GM23338 (cell line): Measurements from ENCODE around the gene DYNLT2B.

Experiments
- CREB1 ChIP-seq: fragments of 250-450 bp; sonication (Bioruptor Pico); IDR thresholded peaks from 2 replicates; pipeline ENCODE4 v1.5.0; 2020; ENCODE audit warnings: low read depth, mild to moderate bottlenecking, moderate library complexity
- CTCF ChIP-seq, 2 experiments: fragments of 200-600 bp in 1 of 2; sonication (generic) in 1 of 2; conservative IDR thresholded peaks; 2 replicates each; pipeline versions ENCODE4 v1.5.1 to v1.6.1; 2016 to 2017; ENCODE audit warnings: antibody characterized with exemption in 2 of 2, low read depth in 2 of 2, mild to moderate bottlenecking in 2 of 2, moderate library complexity in 1 of 2
- EZH2 ChIP-seq: fragments of 200-600 bp; sonication (generic); IDR thresholded peaks from one replicate; pipeline ENCODE4 v1.8.0; 2017; ENCODE audit warnings: antibody characterized with exemption, mild to moderate bottlenecking, low read depth; ENCODE audit not compliant: unreplicated experiment
- EZH2phosphoT487 ChIP-seq: fragments of 200-600 bp; sonication (generic); IDR thresholded peaks from one replicate; pipeline ENCODE4 v1.8.1; 2018; ENCODE audit warnings: antibody characterized with exemption; ENCODE audit not compliant: unreplicated experiment
- JUNB ChIP-seq: IDR thresholded peaks from one replicate; pipeline ENCODE4 v1.6.1; 2016; ENCODE audit warnings: antibody characterized with exemption; ENCODE audit not compliant: unreplicated experiment
- NANOG ChIP-seq: IDR thresholded peaks from 2 replicates; pipeline ENCODE4 v1.6.1; 2016; ENCODE audit warnings: antibody characterized with exemption, borderline replicate concordance
- POLR2AphosphoS5 ChIP-seq: IDR thresholded peaks from 2 replicates; pipeline ENCODE4 v1.6.1; 2016; ENCODE audit warnings: antibody characterized with exemption, low read depth
- STAT1 ChIP-seq: IDR thresholded peaks from one replicate; pipeline ENCODE4 v1.6.1; 2016; ENCODE audit warnings: antibody characterized with exemption; ENCODE audit not compliant: unreplicated experiment
- ZNF114 ChIP-seq: fragments of 250-450 bp; sonication (Bioruptor Pico); IDR thresholded peaks from 2 replicates; pipeline ENCODE4 v1.5.0; 2020; ENCODE audit warnings: mild to moderate bottlenecking, moderate library complexity
- ZNF331 ChIP-seq: fragments of 250-450 bp; sonication (Bioruptor Pico); IDR thresholded peaks from 2 replicates; pipeline ENCODE4 v1.5.0; 2020; ENCODE audit warnings: low read depth, mild to moderate bottlenecking, moderate library complexity
- TF ChIP-seq, protein P1 (sequence below): IDR thresholded peaks from one replicate; pipeline ENCODE4 v1.6.1; 2018; ENCODE audit warnings: antibody characterized with exemption; ENCODE audit not compliant: unreplicated experiment
- TF ChIP-seq, protein P2 (sequence below): fragments of 250-450 bp; sonication (Bioruptor Pico); IDR thresholded peaks from 2 replicates; pipeline ENCODE4 v1.5.0; 2020; ENCODE audit warnings: mild to moderate bottlenecking, moderate library complexity
- TF ChIP-seq, protein P3 (sequence below): IDR thresholded peaks from 2 replicates; pipeline ENCODE4 v1.6.1; 2016; ENCODE audit warnings: antibody characterized with exemption

- TF ChIP-seq CTCF (conservative IDR thresholded peaks at IDR 0.05; ENCODE audit: low read depth in 2 of 2) (no peak), CREB1 (CRISPR knock-in tag) (no peak), POLR2AphosphoS5 (no peak), EZH2 (no peak), ZNF331 (CRISPR knock-in tag) (no peak), JUNB (no peak), EZH2phosphoT487 (no peak), ZNF114 (no peak), NANOG (no peak), STAT1 (no peak)
- TF ChIP-seq, protein P1, sequence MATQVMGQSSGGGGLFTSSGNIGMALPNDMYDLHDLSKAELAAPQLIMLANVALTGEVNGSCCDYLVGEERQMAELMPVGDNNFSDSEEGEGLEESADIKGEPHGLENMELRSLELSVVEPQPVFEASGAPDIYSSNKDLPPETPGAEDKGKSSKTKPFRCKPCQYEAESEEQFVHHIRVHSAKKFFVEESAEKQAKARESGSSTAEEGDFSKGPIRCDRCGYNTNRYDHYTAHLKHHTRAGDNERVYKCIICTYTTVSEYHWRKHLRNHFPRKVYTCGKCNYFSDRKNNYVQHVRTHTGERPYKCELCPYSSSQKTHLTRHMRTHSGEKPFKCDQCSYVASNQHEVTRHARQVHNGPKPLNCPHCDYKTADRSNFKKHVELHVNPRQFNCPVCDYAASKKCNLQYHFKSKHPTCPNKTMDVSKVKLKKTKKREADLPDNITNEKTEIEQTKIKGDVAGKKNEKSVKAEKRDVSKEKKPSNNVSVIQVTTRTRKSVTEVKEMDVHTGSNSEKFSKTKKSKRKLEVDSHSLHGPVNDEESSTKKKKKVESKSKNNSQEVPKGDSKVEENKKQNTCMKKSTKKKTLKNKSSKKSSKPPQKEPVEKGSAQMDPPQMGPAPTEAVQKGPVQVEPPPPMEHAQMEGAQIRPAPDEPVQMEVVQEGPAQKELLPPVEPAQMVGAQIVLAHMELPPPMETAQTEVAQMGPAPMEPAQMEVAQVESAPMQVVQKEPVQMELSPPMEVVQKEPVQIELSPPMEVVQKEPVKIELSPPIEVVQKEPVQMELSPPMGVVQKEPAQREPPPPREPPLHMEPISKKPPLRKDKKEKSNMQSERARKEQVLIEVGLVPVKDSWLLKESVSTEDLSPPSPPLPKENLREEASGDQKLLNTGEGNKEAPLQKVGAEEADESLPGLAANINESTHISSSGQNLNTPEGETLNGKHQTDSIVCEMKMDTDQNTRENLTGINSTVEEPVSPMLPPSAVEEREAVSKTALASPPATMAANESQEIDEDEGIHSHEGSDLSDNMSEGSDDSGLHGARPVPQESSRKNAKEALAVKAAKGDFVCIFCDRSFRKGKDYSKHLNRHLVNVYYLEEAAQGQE, result no peak
- TF ChIP-seq, protein P2, sequence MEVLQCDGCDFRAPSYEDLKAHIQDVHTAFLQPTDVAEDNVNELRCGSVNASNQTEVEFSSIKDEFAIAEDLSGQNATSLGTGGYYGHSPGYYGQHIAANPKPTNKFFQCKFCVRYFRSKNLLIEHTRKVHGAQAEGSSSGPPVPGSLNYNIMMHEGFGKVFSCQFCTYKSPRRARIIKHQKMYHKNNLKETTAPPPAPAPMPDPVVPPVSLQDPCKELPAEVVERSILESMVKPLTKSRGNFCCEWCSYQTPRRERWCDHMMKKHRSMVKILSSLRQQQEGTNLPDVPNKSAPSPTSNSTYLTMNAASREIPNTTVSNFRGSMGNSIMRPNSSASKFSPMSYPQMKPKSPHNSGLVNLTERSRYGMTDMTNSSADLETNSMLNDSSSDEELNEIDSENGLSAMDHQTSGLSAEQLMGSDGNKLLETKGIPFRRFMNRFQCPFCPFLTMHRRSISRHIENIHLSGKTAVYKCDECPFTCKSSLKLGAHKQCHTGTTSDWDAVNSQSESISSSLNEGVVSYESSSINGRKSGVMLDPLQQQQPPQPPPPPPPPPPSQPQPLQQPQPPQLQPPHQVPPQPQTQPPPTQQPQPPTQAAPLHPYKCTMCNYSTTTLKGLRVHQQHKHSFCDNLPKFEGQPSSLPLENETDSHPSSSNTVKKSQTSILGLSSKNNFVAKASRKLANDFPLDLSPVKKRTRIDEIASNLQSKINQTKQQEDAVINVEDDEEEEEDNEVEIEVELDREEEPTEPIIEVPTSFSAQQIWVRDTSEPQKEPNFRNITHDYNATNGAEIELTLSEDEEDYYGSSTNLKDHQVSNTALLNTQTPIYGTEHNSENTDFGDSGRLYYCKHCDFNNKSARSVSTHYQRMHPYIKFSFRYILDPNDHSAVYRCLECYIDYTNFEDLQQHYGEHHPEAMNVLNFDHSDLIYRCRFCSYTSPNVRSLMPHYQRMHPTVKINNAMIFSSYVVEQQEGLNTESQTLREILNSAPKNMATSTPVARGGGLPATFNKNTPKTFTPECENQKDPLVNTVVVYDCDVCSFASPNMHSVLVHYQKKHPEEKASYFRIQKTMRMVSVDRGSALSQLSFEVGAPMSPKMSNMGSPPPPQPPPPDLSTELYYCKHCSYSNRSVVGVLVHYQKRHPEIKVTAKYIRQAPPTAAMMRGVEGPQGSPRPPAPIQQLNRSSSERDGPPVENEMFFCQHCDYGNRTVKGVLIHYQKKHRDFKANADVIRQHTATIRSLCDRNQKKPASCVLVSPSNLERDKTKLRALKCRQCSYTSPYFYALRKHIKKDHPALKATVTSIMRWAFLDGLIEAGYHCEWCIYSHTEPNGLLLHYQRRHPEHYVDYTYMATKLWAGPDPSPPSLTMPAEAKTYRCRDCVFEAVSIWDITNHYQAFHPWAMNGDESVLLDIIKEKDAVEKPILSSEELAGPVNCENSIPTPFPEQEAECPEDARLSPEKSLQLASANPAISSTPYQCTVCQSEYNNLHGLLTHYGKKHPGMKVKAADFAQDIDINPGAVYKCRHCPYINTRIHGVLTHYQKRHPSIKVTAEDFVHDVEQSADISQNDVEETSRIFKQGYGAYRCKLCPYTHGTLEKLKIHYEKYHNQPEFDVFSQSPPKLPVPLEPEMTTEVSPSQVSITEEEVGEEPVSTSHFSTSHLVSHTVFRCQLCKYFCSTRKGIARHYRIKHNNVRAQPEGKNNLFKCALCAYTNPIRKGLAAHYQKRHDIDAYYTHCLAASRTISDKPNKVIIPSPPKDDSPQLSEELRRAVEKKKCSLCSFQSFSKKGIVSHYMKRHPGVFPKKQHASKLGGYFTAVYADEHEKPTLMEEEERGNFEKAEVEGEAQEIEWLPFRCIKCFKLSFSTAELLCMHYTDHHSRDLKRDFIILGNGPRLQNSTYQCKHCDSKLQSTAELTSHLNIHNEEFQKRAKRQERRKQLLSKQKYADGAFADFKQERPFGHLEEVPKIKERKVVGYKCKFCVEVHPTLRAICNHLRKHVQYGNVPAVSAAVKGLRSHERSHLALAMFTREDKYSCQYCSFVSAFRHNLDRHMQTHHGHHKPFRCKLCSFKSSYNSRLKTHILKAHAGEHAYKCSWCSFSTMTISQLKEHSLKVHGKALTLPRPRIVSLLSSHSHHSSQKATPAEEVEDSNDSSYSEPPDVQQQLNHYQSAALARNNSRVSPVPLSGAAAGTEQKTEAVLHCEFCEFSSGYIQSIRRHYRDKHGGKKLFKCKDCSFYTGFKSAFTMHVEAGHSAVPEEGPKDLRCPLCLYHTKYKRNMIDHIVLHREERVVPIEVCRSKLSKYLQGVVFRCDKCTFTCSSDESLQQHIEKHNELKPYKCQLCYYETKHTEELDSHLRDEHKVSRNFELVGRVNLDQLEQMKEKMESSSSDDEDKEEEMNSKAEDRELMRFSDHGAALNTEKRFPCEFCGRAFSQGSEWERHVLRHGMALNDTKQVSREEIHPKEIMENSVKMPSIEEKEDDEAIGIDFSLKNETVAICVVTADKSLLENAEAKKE (CRISPR knock-in tag), result no peak
- TF ChIP-seq, protein P3, sequence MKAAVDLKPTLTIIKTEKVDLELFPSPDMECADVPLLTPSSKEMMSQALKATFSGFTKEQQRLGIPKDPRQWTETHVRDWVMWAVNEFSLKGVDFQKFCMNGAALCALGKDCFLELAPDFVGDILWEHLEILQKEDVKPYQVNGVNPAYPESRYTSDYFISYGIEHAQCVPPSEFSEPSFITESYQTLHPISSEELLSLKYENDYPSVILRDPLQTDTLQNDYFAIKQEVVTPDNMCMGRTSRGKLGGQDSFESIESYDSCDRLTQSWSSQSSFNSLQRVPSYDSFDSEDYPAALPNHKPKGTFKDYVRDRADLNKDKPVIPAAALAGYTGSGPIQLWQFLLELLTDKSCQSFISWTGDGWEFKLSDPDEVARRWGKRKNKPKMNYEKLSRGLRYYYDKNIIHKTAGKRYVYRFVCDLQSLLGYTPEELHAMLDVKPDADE, result no peak
These were observed 14.1 kb upstream of the DYNLT2B start for GRCh38 chr3:196332168-196332567.
